ENCODE data around the gene PKNOX2.

Gene PKNOX2

DNA sequence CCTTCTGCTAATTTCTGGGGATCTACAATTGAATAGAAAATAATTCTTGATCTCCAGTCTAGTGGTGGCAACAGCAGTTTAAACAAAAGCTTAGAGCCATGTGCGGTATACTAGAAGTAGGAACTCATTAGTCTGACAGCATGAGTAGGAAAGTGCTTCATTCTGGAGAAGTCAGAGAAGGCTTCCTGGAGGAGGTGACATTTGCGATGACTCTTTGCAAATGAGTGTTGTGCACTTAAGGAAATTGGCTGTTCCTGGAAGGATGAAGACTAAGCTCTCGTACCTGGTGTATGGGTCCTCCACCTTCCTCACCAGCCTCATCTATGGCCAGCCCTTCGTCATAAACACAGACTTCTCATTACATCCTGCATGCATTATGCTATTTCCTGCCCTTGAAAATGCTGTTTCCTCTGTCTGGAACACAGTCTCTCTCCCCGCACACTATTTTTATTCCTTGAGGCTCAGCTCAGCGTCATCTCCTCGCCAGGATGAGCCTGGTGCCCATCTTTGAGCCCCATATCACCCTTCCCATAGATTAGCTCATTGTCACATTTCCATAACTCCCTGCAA, 132.9 kb downstream of the PKNOX2 start:
- Histone ChIP-seq H3K27me3 (ENCODE audit: control insufficient read depth in 1 of 2, insufficient read depth in 2 of 2, low read length in 2 of 2) (no peaks in the 10 kb centered on the region), H3K4me1 (ENCODE audit: insufficient read depth, low read length) (peaks cover 13% of the 10 kb centered on the region), H3K36me3 (ENCODE audit: insufficient read depth, low read length) (no peaks in the 10 kb centered on the region), H3K27ac (ENCODE audit: low read depth, low read length) (no peak overlapping the region), H3K9ac (ENCODE audit: low read length) (no peak overlapping the region), H3K4me3 (ENCODE audit: low read depth in 1 of 2, low read length in 2 of 2) (no peak overlapping the region), H3K9me3 (ENCODE audit: low read length) (no peaks in the 10 kb centered on the region)

DNA sequence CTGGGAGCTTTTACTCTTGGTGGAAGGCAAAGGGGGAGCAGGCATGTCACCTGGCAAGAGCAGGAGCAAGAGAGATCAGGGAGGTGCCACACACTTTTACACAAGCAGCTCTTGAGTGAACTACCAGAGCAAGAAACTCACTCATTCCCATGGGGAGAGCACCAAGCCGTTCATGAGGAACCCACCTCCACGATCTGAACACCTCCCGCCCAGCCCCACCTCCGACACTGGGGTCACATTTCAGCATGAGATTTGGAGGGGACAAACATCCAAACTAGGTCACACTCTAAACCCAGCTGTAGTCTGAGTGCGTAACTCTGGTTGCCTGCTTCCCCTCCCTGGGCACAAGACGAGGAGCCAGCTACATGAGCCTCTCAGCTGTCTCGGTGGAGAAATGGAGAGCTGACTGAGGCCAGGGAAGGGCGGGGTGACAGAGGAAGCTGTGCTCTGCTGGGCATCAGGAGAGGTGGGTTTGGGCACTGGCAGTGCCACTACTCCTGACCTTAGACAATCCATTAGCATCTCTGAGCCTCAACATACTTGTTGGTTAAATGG, 134.6 kb downstream of the PKNOX2 start:
- Histone ChIP-seq H3K4me1 (ENCODE audit: insufficient read depth, low read length) (peaks cover 13% of the 10 kb centered on the region), H3K9me3 (ENCODE audit: low read length) (no peaks in the 10 kb centered on the region), H3K9ac (ENCODE audit: low read length) (no peak overlapping the region), H3K27me3 (ENCODE audit: control insufficient read depth in 1 of 2, insufficient read depth in 2 of 2, low read length in 2 of 2) (no peaks in the 10 kb centered on the region), H3K4me3 (ENCODE audit: low read depth in 1 of 2, low read length in 2 of 2) (no peak overlapping the region), H3K36me3 (ENCODE audit: insufficient read depth, low read length) (no peaks in the 10 kb centered on the region), H3K27ac (ENCODE audit: low read depth, low read length) (no peak overlapping the region)

DNA sequence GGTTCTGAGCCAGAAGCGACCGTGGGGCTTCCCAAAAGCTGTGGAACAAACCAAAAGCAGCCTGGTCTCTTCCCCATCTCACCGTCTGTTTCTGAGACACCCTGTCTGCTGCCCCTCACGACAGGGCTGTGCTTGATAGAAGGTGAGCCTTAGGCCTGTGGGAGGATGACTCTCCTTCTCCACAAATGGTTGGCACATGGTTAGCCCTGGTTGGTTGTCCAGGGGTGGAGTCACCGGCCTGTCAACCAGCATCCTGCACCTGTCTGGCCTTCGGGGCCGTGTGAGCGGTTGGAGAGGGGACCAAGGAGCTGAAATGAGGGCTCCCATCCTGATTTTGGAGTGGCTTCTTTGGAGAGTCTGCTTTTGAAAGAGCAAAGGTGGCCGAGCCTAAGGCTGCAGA, 135.3 kb downstream of the PKNOX2 start:
- Histone ChIP-seq H3K27ac (ENCODE audit: low read depth, low read length) (no peak overlapping the region), H3K4me3 (ENCODE audit: low read depth in 1 of 2, low read length in 2 of 2) (no peak overlapping the region), H3K9me3 (ENCODE audit: low read length) (no peaks in the 10 kb centered on the region), H3K27me3 (ENCODE audit: control insufficient read depth in 1 of 2, insufficient read depth in 2 of 2, low read length in 2 of 2) (no peaks in the 10 kb centered on the region), H3K36me3 (ENCODE audit: insufficient read depth, low read length) (no peaks in the 10 kb centered on the region), H3K4me1 (ENCODE audit: insufficient read depth, low read length) (peaks cover 13% of the 10 kb centered on the region), H3K9ac (ENCODE audit: low read length) (no peak overlapping the region)

DNA sequence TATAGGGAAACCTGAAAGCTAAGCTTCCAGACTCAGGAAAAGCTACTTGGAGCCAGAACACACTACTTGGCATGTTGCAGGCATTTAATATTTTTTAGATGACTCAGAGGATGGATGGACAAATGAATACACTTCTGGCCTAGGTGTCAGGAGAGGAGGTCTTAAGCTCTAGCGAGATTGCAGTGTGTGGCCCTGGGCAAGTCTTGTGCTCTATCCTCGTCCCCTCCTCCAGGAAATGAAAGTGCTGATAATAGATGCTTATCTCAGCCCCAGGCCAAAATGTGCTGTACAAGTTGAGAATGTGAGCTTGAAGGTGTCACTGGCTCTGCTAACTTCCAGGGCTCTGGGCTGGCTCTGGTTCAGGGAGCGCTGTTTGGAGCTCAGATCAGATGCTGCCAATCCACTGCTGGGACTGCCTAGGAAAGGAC, 136.3 kb downstream of the PKNOX2 start:
- no peak overlapping the region for H3K9ac ChIP-seq (ENCODE audit: low read length)
- no peak overlapping the region for H3K4me3 ChIP-seq (ENCODE audit: low read depth in 1 of 2, low read length in 2 of 2)
- no peaks in the 10 kb centered on the region for H3K9me3 ChIP-seq (ENCODE audit: low read length)
- no peaks in the 10 kb centered on the region for H3K36me3 ChIP-seq (ENCODE audit: insufficient read depth, low read length)
- no peaks in the 10 kb centered on the region for H3K27me3 ChIP-seq (ENCODE audit: control insufficient read depth in 1 of 2, insufficient read depth in 2 of 2, low read length in 2 of 2)
- H3K27ac ChIP-seq (ENCODE audit: low read depth, low read length), result no peak overlapping the region
- H3K4me1 ChIP-seq (ENCODE audit: insufficient read depth, low read length), result peaks cover 13% of the 10 kb centered on the region

DNA sequence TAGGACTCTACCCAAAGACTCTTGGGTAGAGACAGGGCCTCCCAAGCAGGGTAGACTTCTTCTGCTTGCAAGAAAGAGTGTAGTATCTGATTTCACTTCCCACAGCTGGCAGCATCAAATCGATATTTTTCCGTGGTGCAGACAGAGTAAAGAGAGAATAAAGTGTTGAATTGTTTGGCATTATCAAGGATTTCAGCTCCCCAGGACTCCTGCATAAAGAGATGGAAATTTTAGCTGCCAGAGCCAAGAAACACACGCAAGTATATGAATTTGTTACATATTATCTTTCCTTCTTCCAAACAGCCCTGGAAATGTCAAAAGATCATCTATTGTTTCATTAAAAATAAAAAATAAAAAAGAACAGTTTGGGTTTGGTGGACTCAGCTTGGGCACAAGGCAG, 136.8 kb downstream of the PKNOX2 start:
- Histone ChIP-seq H3K27ac (ENCODE audit: low read depth, low read length) (no peak overlapping the region), H3K9me3 (ENCODE audit: low read length) (no peaks in the 10 kb centered on the region), H3K4me1 (ENCODE audit: insufficient read depth, low read length) (peaks cover 13% of the 10 kb centered on the region)

DNA sequence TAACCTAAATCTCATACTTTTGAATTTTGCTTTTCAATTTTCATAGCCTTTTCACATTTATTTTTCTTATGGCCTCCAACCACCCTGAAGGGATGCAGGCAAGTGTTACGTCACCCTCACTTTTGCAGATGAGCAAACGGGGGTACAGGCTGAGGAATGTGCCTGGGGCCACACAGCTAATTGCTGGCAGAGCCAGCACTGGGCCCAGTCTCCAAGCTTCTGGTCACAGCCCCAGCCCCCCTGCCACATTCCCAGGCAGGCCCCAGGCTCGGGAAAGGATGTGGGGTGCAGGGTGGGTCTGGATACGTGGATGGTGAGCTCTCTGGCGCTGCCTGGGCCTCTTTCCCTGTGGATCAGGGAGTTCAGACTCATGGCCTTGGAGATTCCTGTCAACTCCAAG, 138.6 kb downstream of the PKNOX2 start:
- Histone ChIP-seq H3K9me3 (ENCODE audit: low read length) (no peaks in the 10 kb centered on the region), H3K4me3 (ENCODE audit: low read depth in 1 of 2, low read length in 2 of 2) (no peak overlapping the region), H3K27ac (ENCODE audit: low read depth, low read length) (no peak overlapping the region), H3K27me3 (ENCODE audit: control insufficient read depth in 1 of 2, insufficient read depth in 2 of 2, low read length in 2 of 2) (no peaks in the 10 kb centered on the region), H3K4me1 (ENCODE audit: insufficient read depth, low read length) (peaks cover 13% of the 10 kb centered on the region), H3K36me3 (ENCODE audit: insufficient read depth, low read length) (no peaks in the 10 kb centered on the region), H3K9ac (ENCODE audit: low read length) (no peak overlapping the region)

More for the DNA sequence above, 136.8 kb downstream of the PKNOX2 start:
- no peak overlapping the region for H3K9ac ChIP-seq (ENCODE audit: low read length)
- H3K27me3 ChIP-seq (ENCODE audit: control insufficient read depth in 1 of 2, insufficient read depth in 2 of 2, low read length in 2 of 2), result no peaks in the 10 kb centered on the region
- H3K36me3 ChIP-seq (ENCODE audit: insufficient read depth, low read length), result no peaks in the 10 kb centered on the region
- no peak overlapping the region for H3K4me3 ChIP-seq (ENCODE audit: low read depth in 1 of 2, low read length in 2 of 2)

DNA sequence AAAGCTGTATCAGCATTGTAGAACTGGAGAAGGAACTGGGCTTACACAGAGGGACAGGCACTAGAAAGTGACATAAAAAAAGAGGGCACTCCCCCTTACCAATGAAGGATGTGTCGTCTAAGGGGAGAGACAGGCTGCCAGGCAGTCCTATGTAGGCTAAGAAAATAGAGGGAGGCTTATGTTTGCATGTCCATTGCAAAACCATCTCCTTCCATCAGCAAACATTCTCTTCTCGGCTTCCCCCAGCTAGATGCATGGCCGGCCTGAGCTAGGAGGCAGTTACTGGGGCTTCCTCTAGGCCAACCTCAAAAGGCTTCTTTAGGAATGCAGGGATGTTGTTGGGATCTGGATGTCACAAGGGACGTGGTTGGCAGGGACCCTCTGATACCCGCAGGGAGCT, 139.1 kb downstream of the PKNOX2 start:
- Histone ChIP-seq H3K4me3 (ENCODE audit: low read depth in 1 of 2, low read length in 2 of 2) (no peak overlapping the region), H3K4me1 (ENCODE audit: insufficient read depth, low read length) (peaks cover 13% of the 10 kb centered on the region), H3K9ac (ENCODE audit: low read length) (no peak overlapping the region), H3K27ac (ENCODE audit: low read depth, low read length) (no peak overlapping the region), H3K9me3 (ENCODE audit: low read length) (no peaks in the 10 kb centered on the region), H3K27me3 (ENCODE audit: control insufficient read depth in 1 of 2, insufficient read depth in 2 of 2, low read length in 2 of 2) (no peaks in the 10 kb centered on the region), H3K36me3 (ENCODE audit: insufficient read depth, low read length) (no peaks in the 10 kb centered on the region)

DNA sequence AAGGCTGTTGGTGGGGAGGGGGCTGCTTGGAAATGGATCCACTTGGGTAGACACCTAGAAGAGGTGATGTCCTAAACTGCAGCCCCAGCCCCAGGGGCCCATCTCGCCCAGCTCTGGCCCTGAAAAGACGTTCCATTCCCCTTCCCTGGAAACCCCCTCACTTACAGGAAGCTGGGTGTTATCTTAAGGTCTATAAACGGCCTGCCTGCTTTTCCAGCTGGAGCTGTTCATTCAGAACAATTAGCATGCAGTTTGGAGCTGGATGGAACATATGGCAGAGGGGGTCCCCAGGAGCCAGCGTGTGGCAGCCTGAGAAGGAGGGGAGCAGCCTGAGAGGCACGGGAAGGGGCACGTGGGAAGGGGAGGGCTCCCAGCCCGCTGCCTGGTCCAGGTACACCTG, 139.6 kb downstream of the PKNOX2 start:
- Histone ChIP-seq H3K27ac (ENCODE audit: low read depth, low read length) (no peak overlapping the region), H3K9me3 (ENCODE audit: low read length) (no peaks in the 10 kb centered on the region)

DNA sequence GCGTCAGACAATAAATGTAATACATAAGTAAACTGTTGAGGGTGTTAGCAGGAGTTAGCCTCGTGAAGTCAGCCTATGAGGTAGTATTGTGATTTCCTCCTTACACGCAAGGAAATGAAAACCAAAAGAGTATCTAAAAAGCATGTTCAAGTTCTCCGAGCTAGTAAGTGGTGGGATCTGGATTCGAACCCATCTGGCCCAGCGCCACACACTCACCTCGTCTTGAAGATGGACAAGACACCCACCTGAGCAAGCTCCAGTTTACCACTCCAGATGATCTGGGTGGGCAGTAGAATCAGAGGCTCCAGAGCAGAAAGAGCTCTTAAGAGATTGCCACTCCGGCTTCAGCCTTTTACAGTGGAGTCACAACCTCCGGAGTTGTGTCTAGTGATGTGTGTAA, 140.3 kb downstream of the PKNOX2 start:
- no peak overlapping the region for H3K9ac ChIP-seq (ENCODE audit: low read length)
- H3K9me3 ChIP-seq (ENCODE audit: low read length), result no peaks in the 10 kb centered on the region
- peaks cover 13% of the 10 kb centered on the region for H3K4me1 ChIP-seq (ENCODE audit: insufficient read depth, low read length)
- H3K27ac ChIP-seq (ENCODE audit: low read depth, low read length), result no peak overlapping the region
- H3K4me3 ChIP-seq (ENCODE audit: low read depth in 1 of 2, low read length in 2 of 2), result no peak overlapping the region
- H3K27me3 ChIP-seq (ENCODE audit: control insufficient read depth in 1 of 2, insufficient read depth in 2 of 2, low read length in 2 of 2), result no peaks in the 10 kb centered on the region
- no peaks in the 10 kb centered on the region for H3K36me3 ChIP-seq (ENCODE audit: insufficient read depth, low read length)

More for the DNA sequence above, 139.6 kb downstream of the PKNOX2 start:
- Histone ChIP-seq H3K27me3 (ENCODE audit: control insufficient read depth in 1 of 2, insufficient read depth in 2 of 2, low read length in 2 of 2) (no peaks in the 10 kb centered on the region), H3K4me3 (ENCODE audit: low read depth in 1 of 2, low read length in 2 of 2) (no peak overlapping the region), H3K9ac (ENCODE audit: low read length) (no peak overlapping the region), H3K36me3 (ENCODE audit: insufficient read depth, low read length) (no peaks in the 10 kb centered on the region), H3K4me1 (ENCODE audit: insufficient read depth, low read length) (peaks cover 13% of the 10 kb centered on the region)

DNA sequence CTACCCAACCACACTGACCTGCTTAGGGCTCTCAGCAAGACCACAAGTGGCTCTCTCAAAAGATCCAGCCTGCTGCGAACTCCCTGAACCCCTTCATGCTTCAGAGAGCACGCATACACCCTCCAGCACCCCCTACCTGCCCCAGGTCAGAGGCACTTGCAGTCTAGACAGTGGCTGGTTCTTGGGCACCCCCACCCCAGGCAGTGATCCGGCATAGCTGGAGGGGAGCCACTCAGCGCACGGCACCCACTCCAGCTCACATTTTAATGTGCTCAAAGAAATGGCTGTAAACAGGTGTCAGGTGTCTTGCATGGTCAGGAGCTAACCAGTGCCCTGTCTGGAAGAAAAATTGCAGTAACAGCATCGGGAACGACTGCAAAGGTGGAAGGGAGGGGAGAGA, 140.8 kb downstream of the PKNOX2 start:
- H3K36me3 ChIP-seq (ENCODE audit: insufficient read depth, low read length), result no peaks in the 10 kb centered on the region
- no peak overlapping the region for H3K9ac ChIP-seq (ENCODE audit: low read length)
- H3K27ac ChIP-seq (ENCODE audit: low read depth, low read length), result no peak overlapping the region

DNA sequence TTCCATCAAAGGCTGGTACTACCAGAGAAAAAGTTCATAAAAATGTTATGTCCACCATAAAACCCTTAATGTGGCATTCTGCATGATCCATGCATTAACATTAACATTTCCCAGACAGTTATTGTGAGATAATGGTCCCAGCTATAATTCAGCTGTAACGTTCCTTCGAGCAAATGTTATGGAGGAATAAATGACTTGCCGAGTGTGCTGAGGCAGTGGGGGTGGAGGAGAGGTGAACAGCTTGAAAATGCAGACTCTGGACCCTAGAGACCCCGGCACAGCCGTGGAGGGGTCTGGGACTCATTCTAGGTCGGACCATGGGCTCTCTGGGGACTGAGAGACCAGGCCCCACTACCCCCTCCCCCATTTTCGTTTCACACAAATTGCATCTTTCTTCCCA, 141.9 kb downstream of the PKNOX2 start:
- Histone ChIP-seq H3K27ac (ENCODE audit: low read depth, low read length) (no peak overlapping the region), H3K36me3 (ENCODE audit: insufficient read depth, low read length) (no peaks in the 10 kb centered on the region), H3K4me3 (ENCODE audit: low read depth in 1 of 2, low read length in 2 of 2) (no peak overlapping the region), H3K4me1 (ENCODE audit: insufficient read depth, low read length) (no peaks in the 10 kb centered on the region), H3K9ac (ENCODE audit: low read length) (no peak overlapping the region), H3K27me3 (ENCODE audit: control insufficient read depth in 1 of 2, insufficient read depth in 2 of 2, low read length in 2 of 2) (no peaks in the 10 kb centered on the region), H3K9me3 (ENCODE audit: low read length) (no peaks in the 10 kb centered on the region)

More for the DNA sequence above, 140.8 kb downstream of the PKNOX2 start:
- H3K4me1 ChIP-seq (ENCODE audit: insufficient read depth, low read length), result peaks cover 10% of the 10 kb centered on the region
- no peak overlapping the region for H3K4me3 ChIP-seq (ENCODE audit: low read depth in 1 of 2, low read length in 2 of 2)
- no peaks in the 10 kb centered on the region for H3K27me3 ChIP-seq (ENCODE audit: control insufficient read depth in 1 of 2, insufficient read depth in 2 of 2, low read length in 2 of 2)
- no peaks in the 10 kb centered on the region for H3K9me3 ChIP-seq (ENCODE audit: low read length)

DNA sequence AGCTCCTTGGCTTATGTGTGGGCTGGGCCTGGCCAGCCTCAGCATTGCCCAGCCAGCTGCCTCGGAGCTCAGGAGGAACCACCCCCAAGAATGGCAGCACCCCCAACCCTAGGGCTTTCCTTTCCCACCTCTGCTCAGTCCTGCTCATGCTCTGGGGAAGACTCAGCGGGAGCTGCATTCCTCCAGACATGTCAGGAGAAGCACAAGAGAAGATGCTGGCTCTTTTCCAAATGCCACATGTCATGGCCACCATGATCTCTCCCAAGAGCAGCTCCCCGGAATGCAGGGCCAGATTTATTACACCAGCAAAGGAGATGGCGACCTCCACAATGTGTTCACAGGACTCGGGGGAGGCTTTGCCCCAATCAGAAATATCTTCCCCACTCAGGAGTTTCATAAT, 143.7 kb downstream of the PKNOX2 start:
- no peaks in the 10 kb centered on the region for H3K4me1 ChIP-seq (ENCODE audit: insufficient read depth, low read length)
- no peak overlapping the region for H3K4me3 ChIP-seq (ENCODE audit: low read depth in 1 of 2, low read length in 2 of 2)
- H3K36me3 ChIP-seq (ENCODE audit: insufficient read depth, low read length), result no peaks in the 10 kb centered on the region
- no peak overlapping the region for H3K27ac ChIP-seq (ENCODE audit: low read depth, low read length)
- no peak overlapping the region for H3K9ac ChIP-seq (ENCODE audit: low read length)
- H3K9me3 ChIP-seq (ENCODE audit: low read length), result no peaks in the 10 kb centered on the region
- H3K27me3 ChIP-seq (ENCODE audit: control insufficient read depth in 1 of 2, insufficient read depth in 2 of 2, low read length in 2 of 2), result no peaks in the 10 kb centered on the region

Data from muscle layer of colon (tissue), 2 donors.